Measurements from ENCODE around the gene LONP2. TPM values are rescaled to one million over a fixed set of nuclear protein-coding genes. Genes with fewer than 3 reads are reported as not detected.
"Not testable (repeated sequence)": the region's sequence is repeated elsewhere in the genome, so short reads cannot be mapped to it uniquely, and the experiment has no call there.

The LONP2 gene
- polyA plus RNA-seq, 1 donor = 41.1 TPM

- no peak for DNase-seq (ENCODE audit: low read depth)
Observed at GRCh38 chr16:48236286-48236685, 7.8 kb upstream of the LONP2 start.

DNA sequence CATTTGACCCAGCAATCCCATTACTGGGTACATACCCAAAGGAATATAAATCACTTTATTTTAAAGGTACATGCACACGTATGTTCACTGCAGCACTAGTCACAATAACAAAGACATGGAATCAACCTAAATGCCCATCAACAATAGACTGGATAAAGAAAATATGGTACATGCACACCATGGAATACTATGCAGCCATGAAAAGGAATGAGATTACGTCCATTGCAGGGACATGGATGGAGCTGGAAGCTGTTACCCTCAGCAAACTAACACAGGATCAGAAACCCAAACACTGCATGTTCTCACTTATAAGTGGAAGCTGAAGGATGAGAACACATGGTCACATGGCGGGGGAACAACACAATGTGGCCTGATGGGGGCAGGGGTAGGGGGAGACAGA lies 4.0 kb upstream of the LONP2 start:
- DNase-seq (ENCODE audit: low read depth) = not testable (repeated sequence)

DNA sequence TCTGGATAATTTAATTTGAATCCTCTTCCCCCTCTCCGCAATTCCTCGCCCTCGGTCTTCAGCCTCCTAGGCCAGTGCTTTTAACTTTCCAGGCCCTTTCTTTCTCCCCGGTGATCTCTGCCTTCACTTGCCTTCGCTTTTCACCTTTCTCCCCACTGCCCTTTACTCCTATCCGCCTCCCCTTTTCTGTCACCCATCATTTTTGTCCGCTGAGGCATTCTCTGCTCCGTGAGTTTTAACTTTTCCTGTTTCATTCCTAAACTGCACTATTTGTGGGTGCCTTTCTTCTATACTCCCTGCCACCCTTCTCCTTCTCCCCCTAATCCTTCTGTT lies 729 bp downstream of the LONP2 start:
- no peak for DNase-seq (ENCODE audit: low read depth)

DNA sequence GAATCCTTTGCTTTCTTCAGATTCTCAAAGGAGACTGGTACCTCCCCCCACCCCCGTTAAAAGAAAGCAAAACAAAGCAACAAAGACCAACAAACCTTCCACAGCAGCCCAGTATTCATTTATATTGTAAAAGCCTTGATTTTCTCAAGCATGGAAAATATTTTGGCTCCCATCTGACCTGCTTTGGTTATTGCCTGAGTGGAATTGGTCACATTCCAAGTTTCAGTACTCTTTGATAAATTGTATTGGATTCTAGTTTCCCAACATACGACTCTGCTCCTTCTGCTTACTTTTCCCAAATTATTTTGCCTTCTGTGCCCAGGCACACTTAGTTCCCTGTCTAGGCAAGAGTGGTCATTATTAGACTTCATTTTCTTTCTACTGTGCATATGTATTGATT lies 2.0 kb downstream of the LONP2 start:
- no peak for DNase-seq (ENCODE audit: low read depth)

- DNase-seq (ENCODE audit: low read depth) = no peak
Observed at GRCh38 chr16:48247311-48247710, 3.2 kb downstream of the LONP2 start, which contains the start of gene ABCC11. Gene ABCC11 (minus strand): TSS chr16:48247539. CDS start chr16:48231921, 15,618 bp downstream.

DNA sequence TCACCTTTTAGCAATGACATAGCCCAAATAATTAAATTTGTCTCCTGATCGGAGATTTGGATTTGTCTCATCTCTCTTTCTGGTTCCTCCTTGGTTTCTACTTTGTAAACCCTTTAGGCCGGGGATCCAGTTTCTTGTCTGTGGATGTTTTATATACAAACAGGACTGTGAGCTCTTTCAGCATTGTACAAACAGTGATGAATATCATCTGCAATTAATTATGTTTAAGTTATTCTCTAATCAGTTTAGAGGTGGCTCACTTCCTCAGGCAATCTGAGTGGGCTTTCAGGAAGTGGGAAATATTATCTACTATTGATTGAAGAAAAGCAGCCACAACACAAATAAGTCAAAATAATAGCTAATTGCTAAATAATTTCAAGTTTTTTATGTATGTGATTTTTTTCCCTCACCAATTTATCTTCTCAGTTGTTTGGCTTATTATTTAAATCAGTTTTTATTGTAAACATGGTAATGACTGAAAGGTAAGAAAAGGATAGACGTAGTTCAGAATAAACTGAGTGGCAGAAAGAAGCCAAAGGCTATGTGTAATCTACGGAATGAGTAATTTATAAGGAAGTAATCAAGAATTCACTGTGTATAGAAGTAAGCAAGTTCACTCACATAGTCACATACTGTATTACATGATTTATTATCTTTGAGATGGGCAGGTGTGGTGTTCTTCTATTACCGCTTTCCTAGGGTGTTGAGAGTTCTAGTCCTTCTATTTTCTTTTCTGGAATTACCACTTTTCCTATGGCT lies 6.6 kb downstream of the LONP2 start:
- no peak for DNase-seq (ENCODE audit: low read depth)

- DNase-seq (ENCODE audit: low read depth) = no peak
Observed at GRCh38 chr16:48252013-48252412, 7.9 kb downstream of the LONP2 start.

- DNase-seq (ENCODE audit: low read depth) = no peak
Observed at GRCh38 chr16:48256579-48257177, 12.6 kb downstream of the LONP2 start.

DNA sequence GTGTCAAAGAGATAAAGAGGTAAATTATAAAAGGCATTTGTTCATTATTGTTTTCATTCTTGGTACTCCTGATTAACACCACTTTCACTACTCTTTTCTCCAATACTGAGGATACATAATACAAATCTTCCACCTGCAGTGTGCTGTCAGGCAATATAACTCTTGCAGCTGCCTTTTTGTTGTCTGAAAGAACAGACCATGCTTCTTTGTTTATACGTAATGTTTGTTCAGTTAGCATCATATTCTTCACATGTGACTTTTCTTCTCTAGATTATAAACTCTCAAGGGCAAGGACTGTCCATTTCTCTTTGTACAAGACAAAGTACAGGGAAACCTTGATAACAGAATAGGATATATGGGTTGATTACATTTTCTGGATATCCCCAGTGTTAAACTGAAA lies 17.5 kb downstream of the LONP2 start:
- DNase-seq (ENCODE audit: low read depth) = no peak

GRCh38 chr16:48262631-48263030 lies 18.5 kb downstream of the LONP2 start:
- DNase-seq (ENCODE audit: low read depth) = no peak

DNA sequence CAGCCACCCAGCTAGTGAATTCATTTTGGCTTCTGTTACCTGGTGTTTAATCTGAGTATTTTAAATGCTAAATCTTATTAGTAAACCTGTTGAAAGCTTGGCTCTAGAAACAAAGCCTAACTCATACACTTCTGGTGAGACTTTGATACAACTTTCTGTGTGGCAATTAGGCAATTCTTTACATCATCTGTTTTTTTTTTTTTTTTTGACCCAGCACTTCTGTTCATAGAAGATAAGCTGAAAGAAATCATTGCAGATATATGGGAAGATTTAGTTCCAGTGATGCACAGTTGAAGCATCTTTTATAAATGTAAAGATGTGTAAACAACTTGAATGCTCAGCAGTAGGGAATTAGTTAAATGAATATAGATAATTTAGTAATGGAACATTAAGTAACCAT lies 24.9 kb downstream of the LONP2 start:
- DNase-seq (ENCODE audit: low read depth) = no peak

DNA sequence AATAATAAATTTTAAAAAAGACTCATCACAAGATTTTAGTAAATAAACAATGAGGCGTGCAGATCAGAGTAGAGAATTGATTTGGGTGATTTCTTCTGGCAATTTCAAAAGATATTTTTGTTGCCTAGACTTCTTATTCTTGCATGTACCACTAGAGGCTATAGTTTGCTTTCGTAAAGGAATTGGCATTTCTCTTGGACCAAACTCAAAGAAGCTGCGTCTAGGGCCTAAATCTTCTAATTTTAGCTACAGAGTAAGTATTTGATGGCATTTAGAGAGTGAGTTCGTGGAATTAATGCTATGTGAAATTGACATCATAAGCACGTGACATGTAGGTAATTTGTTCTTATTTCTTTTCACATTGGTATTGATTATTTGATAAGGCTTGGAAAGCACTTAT lies 27.6 kb downstream of the LONP2 start:
- DNase-seq (ENCODE audit: low read depth) = no peak

DNA sequence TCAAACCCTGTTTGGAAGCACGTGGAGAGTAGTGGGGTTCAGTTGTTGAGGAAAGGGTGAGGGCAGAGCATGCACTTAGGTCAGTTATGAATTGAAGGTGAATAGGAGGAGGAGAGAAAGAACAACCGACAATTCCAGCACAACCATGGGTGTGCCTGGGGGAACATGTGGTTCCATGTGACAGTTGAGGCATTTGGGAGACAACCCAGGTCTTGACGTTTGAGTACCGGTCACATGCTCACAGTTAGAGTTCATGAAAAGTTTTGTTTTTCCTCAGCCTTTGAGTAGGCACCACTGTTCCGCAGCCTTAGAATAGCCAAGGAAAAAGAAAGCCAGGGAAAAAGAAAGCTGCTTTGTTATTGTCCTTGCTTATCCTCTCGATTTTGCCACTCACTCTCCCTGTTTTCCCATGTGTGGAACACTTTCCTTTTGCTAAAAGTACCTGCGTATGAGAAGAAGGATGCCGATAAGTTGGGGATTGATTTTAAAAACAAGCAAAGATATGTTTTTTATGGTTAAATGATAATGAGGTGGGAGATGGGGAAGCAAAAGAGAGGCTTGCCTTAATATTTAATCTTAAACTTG lies 28.8 kb downstream of the LONP2 start:
- DNase-seq (ENCODE audit: low read depth) = no peak

DNA sequence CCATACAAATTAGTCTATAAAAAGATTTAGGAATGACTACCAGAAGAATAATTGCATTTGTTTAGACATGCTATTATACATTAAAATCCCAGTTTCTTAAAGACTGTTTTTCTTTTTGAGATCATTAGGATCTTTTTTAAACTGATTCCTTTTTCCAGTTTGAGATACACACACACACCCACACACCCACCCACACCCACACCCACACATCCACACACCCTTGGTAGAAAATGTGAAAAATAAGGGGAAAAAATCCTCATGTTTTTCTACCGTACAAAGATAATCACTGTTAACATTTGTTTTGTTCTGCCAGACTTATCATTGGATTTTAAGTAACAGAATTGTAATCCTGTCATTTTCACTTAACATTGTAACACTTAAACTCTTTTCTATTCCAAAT lies 30.4 kb downstream of the LONP2 start:
- no peak for DNase-seq (ENCODE audit: low read depth)

GRCh38 chr16:48276102-48276501 lies 32.0 kb downstream of the LONP2 start:
- no peak for DNase-seq (ENCODE audit: low read depth)

DNA sequence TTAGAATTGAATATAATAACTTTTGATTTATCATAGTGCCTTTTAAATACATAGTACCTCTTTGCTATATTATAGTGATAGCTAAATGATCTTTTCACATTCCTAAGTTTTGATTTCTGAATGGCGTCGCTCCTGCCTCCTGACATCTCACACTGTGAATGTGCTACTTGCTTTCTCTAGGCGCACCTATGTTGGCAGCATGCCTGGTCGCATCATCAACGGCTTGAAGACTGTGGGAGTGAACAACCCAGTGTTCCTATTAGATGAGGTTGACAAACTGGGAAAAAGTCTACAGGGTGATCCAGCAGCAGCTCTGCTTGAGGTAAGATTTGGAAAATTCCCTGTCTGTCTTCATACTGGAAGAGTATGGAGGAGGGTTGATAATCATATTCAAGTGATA lies 33.1 kb downstream of the LONP2 start:
- DNase-seq (ENCODE audit: low read depth) = no peak

- no peak for DNase-seq (ENCODE audit: low read depth)
Observed at GRCh38 chr16:48279199-48279598, 35.1 kb downstream of the LONP2 start.

DNA sequence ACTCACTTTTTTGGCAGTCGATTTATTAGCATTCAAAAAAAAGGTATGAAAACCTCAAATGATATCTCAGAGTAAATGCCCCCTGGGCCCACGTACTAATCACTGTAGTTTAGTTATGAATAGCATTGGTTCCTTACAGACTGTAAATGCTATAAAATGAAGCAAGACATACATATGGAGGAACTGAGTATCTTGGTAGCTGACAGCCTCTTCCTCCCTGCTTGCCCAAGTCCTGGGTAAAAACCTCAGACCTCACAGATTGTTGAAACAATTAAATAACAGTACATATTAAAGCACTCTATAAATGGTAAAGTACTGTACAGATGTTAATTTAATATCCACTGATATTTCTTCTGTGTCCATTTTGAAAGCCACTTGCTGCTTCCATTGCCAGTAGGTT lies 36.4 kb downstream of the LONP2 start:
- no peak for DNase-seq (ENCODE audit: low read depth)

DNA sequence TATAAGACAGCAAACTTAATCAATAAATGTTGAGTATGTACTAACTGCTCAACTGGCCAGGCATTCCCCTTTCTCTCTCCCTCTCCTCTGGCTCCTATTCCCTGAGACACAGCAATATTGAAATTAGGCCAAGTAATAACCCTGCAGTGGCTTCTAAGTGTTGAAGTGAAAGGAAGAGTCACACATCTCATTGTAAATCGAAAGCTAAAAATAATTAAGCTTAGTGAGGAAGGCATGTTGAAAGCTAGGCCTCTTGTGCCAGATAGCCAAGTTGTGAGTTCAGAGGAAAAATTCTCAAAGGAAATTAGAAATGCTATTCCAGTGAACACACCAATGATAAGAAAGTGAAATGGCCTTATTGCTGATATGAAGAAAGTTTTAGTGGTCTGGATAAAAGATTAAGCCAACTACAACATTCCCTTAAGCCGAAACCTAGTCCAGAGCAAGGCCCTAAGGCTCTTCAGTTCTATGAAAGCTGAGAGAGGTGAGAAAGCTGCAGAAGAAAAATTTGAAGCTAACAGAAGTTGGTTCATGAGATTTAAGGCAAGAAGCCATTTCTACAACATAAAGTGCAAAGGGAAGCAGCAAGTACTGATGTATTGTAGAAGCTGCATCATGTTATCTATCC lies 38.6 kb downstream of the LONP2 start:
- DNase-seq (ENCODE audit: low read depth) = no peak

- DNase-seq (ENCODE audit: low read depth) = no peak
Observed at GRCh38 chr16:48284772-48285409, 40.8 kb downstream of the LONP2 start.

- no peak for DNase-seq (ENCODE audit: low read depth)
Observed at GRCh38 chr16:48287239-48287638, 43.1 kb downstream of the LONP2 start.

DNA sequence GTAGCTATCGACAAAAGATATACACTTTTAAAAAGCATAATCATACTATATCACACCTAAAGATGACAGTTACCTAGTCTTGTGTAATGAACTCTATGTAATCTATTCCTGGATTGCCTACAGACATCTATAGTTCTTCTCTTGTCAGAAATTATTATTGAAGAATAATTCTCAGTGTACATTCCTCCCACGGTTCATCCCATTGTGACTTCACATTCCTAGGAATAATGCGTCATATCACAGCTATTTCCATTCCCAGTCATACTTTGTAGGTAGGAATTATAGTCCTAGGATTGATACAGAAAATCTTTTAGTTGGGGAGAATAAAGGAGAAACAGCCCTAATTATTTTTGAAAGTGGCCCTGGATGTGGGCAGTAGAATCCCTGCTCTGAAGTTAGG lies 47.2 kb downstream of the LONP2 start:
- no peak for DNase-seq (ENCODE audit: low read depth)
